ENCODE results near the gene CORO1C.

- TF ChIP-seq EZH2 (IDR thresholded peaks at IDR 0.05; ENCODE audit: insufficient read depth, poor library complexity, severe bottlenecking), result no peak
- no peak for TF ChIP-seq EZH2phosphoT487 (IDR thresholded peaks at IDR 0.05; ENCODE audit: insufficient read depth, low read depth)
These were observed 85.4 kb downstream of the CORO1C start for GRCh38 chr12:108645686-108646599.
